Endometrium (tissue), 2 donors: ENCODE results near the gene FLT4.
"Not testable (repeated sequence)": the region's sequence is repeated elsewhere in the genome, so short reads cannot be mapped to it uniquely, and the experiment has no call there.

Experiments used
- FAIRE-seq: peaks from 2 replicates; lab custom pipeline; 2012; peaks lifted over from hg19 to GRCh38; lab: Jason Lieb, UNC
- donor health status: control.
- donor health status: control.

FLT4 gene

DNA sequence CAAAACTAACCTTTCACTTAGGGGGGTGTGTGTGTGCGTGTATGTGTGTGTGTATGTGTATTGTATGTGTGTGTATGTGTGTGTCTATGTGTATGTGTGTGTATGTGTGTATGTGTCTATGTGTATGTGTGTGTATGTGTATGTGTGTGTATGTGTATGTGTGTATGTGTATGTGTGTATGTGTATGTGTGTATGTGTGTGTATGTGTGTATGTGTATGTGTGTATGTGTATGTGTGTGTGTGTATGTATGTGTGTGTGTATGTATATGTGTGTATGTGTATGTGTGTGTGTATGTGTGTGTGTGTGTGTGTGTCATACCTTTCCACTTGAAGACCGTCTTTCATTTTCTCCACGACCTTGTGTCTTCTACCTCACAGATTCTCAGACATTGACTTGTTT lies 20.8 kb upstream of the FLT4 start:
- peak; percentile 46 for FAIRE-seq

DNA sequence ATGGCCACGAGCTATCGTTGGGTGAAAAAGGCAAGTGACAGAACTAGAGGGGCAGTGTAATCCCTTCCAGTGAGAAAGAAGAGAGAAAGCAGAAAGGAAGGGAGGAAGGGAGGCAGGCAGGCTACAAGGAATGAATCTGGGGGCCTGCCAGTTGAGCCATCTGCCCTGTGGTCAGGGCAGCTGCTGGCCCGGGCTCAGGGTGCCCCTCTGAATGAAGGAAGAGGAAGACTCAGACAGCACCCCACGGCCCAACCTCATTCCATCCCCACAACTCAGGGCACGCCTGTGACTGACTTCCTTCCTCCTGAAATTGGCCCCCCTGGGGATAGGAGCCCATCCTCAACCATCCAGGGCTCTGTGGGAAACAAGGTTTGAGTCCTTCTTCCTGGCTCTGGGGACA lies 20.3 kb upstream of the FLT4 start:
- FAIRE-seq: no peak

DNA sequence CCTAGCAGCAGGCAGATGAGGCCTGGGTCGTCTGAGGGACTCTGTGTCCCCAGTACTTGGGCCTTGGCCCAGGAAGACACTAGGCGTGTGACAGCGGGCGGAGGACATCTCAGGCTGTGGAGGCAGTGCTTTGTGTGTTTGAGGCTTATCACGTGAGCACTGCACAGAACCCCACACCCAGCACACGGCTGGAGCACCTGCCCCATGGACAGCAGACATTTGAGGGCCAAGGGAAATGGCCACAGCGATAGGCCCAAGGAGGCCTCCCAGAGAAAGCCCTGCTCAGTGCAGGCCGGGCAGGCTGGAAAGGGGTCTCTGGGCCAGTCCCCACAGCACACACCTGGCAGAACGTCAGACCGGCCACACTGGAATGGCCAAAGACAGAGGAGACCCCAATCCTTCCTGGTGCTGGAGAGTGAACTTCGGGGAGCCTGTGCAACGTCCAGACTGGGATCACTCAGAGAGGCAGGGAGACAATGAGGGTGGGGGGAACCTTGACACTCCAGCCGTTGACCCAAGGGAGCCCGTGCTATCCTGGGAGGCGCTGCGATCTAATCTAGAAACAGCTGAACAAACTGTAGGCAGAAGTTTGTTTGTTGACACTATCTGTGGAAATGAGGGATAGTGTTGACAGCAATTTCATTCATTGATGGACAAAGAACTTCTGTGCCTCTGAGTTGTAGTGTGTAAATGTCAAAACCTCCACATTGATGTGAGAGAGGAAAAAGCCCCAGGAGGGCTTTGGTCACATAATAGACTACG lies 19.6 kb upstream of the FLT4 start:
- FAIRE-seq: no peak

DNA sequence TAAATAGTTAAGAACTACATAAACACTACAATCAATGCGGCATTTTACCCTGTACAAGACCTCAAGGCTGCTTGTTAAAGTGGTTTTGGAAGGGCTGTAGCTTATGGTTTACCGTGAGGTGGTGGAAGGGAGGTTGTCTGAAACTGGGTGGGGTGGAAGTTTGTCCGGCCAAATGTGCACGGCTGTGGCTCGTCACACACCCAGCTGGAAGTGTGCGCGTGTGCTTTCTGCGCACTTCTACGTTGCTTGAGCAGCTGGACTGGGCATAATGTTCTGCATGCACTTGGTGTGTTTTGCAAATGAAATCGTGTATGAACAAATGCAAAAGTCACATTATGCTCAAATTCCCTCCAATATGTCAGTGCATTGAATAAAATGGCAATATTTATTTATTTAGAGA lies 17.4 kb upstream of the FLT4 start:
- FAIRE-seq: no peak

DNA sequence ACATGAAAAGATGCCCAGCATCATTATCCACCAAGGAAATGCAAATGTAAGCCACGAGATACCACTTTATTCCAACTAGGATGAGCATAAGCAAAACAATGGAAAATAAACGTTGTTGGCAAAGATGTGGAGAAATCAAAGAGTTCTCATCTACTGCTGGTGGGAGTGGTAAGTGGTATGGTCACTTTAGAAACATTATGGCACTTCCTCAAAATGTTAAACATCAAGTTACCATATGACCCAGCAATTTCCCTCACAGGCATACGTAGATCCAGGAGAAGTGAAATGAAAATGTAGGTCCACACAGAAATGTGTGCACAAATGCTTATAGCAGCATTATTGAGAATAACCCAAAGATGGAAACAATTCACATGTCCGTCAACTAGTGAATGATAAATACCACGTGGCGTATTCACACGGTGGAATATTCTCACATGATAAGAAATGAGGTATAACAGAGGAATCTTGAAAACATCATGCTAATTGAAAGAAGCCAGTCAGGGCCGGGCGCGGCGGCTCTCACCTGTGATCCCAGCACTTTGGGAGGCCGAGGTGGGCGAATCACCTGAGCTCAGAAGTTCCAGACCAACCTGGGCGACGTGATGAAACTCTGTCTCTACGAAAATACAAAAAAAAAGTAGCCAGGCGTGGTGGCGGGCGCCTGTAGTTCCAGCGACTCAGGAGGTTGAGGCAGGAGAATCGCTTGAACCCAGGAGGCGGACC lies 16.4 kb upstream of the FLT4 start:
- no peak for FAIRE-seq

DNA sequence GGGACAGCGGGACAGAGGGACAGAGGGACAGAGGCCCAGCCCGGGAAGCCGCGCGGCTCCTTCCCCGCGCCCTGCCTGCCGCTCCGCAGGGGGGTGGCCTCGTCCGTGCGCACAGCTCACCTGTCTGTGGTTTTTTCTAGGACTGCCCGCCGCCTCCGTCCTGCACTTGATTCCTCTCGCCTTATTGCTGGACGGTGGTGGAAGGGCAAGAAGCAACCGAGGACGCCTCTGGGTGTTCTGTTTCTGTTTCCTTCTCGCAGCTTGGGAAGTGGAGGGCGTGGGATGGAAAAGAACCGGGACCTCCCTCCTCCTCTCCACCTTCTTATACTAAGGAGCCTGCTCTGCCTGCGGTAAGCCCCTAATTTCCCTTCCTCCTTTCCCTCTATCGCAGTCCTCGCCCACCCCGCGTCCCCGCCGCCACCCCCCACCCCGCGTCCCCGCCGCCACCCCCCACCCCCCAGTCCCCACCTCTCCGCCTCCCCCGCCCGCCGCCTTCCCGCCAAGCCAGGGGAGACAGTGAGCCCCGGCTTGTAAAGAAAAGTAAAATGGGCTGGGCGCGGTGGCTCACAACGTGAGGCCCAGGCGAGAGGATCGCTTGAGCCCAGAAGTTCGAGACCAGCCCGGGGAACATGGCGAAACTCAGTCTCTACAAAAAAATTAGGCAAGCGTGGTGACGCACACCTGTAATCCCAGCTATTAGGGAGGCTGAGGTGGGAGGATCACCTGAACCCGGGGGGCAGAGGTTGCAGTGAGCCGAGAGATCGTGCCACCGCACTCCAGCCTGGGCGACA lies 9.6 kb upstream of the FLT4 start:
- FAIRE-seq: no peak

DNA sequence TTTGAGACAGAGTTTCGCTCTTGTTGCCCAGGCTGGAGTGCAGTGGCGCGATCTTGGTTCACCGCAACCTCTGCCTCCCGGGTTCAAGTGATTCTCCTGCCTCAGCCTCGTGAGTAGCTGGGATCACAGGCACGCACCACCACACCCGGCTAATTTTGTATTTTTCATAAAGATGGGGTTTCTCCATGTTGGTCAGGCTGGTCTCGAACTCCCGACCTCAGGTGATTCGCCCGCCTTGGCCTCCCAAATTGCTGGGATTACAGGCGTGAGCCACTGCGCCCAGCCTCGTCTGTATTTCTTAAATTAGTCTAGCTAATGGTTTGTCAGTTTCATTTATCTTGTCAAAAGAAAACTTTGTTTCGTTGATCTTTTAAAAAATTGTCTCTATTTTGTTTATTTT lies 5.8 kb upstream of the FLT4 start:
- not testable (repeated sequence) for FAIRE-seq

DNA sequence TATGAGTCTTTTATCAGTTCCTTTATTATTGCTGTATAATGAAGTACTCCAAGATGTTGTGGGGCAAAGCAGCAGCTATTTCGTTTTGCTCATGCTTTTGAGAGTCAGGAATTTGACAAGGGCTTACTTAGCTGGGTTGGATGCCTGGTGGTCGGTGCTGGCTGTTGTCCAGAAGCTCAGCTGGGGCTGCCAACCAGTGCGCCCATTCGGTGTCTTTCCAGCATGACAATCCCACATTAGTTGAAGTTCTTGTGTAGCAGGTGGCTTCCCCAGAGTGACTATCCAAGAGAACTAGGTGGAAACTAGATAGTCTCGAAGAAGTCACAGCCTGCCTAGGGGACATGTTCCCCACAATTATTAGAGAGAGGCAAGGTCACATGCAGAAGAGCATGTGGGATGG lies 3.4 kb upstream of the FLT4 start:
- FAIRE-seq: no peak

DNA sequence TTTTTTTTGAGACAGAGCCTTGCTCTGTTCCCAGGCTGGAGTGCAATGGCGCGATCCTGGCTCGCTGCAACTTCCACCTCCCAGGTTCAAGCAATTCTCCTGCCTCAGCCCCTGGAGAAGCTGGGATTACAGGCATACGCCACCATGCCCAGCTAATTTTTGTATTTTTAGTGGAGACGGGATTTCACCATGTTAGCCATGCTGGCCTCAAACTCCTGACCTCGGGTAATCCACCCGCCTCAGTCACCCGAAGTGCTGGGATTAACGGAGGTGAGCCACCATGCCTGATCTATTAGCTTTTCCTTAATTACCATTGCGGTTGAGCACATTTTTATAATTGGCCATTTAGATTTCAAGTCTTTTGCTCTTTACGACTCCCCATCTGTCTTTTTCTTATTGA lies 2.9 kb upstream of the FLT4 start:
- FAIRE-seq: no peak

DNA sequence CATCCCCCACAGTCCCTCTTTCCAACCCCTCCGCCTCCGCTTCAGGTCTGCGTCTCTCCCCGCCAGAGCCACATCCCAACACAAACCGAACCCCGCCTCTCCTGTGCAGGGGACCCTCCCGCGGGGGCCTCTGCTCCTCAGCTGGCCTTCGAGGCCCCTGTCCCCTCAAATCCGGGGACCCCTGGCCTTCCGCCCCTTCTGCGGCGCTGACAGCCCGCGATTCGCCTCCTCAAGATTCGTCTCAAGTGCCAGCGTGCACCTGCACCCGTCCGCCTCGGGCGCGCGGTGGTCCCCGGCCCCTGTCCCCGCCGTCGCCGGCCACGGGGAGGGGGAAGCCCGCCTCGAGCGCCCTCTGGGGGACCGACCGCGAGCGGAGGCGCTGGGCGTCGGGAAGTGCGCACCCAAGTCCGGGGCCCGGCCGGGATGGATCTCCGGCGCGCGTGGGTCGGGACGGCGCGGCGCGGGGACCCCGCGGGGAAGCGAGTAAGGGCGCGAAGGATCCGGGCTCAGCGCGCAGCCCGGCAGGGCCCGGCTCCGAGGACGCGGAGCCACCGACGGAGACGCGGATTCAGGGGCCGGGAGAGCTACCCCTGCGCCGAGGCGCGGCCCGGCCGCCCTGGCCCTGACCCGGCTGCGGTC lies 623 bp downstream of the FLT4 start:
- no peak for FAIRE-seq

DNA sequence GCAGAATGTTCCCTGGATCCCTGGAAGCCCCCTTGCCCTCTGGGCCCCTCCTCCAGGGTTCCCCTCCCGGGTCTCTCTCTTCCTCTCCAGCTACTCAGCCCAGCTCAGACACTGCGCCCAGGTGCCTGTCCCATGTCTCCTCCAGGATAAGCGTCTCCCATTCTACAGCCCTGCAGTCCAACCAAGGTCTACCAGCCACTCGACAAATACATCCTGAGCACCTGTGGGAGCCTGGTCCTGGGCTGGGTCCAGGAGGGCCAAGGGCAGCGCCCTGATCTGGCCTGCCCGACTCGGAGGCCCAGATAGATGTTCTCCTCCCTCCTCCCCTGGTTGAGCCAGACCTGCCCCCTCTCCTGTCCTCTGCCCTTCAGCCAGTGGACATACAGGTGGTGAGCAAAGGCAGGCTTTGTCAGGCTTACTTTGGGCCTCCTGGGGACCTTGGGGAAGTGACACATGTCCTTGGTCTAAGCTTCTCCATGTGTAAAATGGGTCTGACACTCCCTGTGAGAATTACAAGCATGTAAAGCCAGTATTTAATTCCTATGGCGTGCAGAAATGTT lies 1.4 kb downstream of the FLT4 start:
- FAIRE-seq: no peak

DNA sequence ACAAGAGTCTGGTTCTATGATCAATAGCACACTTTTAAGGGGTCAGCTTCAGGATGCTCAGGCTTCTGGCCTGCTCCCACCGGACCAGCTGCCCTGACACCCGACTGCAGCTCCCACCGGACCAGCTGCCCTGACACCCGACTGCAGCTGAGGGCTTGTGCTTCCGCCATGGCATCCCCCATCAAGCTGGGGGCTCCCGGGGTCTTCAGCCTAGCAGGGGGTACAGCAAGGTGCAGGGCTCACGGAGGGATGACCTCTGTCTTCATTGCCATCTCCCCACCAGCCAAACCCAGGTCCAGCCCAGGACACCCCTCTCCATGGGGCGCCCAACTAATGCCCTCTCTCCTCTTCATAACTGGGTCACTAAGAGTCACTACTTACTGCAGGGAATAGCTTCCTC lies 1.9 kb downstream of the FLT4 start:
- FAIRE-seq: no peak

DNA sequence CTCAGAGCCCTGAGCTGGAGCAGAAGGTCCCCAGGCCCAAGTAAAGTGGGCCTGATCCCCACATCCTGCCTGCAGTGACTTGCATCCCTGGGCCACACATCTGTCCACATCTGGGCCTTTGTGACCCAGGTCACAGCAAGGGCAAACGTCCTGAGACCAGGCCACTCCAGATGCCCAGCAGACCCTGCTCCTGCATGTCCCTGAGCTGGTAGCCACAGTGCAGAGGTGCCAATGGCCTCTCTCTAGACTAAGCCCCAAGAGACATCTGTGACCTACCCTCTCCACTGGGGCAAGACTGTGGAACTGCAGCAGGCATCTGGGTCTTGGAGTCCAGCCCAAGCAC lies 2.5 kb downstream of the FLT4 start:
- FAIRE-seq: no peak

DNA sequence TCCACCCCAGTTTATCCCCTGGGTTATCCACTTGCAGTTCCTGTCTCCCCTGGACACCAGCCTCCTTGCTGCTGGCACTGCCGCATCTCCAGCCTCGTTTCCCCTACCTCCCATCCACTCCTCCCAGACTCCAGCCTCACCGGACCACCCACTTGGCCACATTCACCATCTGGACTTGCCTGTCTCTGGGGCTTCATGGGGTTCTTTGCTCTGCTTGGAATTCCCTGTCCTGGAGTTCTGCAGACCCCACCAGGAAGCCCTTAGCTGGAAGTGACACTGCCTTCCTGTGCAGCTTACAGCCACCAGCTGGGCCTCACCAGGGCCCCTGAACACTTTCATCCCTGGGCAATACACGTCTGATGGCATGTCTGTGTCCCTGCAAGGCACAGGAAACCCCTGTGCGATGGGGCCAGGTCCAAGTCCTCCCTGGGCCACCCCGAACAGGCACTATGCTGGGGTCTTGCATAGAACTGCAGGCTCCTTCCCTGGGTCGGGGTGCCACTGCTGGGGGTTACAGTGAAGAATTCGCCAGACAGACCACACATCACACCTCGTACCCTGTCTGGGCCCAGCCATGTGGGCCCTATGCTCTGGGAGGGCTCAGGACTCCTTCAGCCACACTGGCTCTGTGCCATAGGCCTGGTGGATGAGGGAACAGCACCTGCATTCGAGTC lies 3.0 kb downstream of the FLT4 start:
- no peak for FAIRE-seq

DNA sequence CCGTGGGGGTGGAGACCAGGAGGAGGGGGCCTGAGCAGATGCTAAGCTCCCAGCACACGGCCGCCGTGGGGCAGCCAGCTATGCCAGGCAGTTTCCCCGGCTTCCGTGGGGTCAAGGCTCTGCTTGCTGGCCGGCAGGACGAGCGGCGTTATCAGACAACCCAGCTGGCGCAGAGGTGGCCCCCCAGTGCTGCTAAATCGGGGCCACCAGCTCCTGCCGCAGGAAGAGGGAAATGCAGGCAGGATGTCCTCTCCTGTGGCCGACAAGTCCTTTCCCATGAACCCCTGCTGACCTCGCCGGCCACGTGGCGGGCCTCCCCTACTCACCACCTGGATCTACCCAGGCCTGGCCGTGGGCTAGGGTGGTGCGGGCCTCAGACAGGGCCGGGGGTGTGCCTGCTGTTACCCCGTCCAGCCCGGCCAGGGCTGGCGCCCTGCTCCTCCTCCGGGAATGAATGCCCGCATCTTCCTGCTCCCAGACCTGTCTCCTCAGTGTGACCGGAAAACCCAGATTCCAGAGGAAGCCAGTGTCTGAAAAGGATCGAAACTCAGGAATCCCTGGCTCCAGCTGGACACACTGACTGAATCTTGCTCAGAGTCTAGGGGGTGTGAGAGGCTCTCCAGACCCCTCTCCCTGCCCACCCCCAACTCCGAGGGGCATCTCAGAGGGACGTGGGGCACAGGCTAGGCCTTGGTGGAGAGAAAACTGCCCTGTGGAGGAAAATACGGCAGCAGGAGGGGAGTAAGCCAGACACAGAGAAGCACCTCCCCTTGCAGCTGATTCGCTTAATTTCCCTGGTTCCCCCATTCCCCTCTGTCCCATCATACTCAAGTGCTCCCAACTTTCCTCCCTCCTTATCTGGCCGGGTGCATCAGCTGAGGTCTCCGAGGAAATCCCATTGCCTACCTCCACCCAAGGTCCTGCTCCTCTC lies 3.9 kb downstream of the FLT4 start:
- FAIRE-seq: no peak

DNA sequence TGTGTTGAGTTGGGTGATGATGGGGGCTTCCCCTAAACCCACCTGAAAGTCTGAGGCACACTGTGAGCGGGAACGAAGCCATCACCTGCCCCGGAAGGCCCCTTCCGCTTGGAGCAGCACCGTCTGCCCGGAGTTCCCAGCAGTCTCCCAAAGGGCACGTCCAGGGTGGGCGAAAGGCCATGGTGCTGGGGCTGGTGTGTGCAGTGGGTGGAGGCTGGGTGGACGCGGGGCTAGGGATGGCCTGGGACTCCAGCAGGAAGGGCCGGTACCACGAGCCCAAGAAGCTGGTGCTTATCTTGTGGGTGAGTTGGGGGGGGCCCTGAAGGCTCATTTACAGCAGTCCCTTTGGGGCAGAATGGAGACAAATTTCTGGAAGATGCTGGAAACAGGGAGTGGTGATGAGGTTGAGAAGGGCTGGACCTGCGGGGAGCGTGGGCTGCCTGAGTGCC lies 4.6 kb downstream of the FLT4 start:
- FAIRE-seq: no peak

DNA sequence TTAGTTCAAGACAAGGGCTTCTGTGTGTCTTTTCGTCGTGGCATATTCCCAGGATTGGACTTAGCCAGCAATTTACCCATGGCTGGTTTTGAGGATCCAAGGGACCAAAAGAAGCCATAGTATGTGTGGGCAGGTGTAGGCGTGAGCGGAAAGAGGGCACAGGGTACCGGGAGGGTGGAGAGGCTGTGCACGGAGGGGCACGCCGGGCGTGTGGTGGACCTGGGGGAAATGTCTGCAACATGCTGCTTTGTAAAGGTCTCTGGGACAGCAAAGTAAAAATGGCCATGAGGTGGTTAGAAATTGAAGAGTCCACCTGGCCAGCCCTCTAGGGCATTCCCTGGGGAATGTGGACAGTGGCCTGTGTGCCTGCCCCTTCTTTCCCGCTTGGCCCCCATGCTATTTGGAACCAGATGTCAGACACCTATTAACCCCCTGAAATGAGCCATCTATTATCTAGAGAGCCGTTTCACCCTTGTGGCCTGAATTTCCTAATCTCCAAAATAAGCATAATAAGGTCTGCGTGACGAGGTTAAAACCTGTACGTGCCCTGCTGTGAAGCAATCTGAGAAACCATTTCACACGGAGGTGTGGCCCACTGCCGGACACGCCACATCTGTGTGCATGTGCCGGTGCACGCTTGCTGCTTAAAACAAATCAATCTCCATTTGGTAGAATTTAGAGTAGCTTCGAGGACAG lies 5.1 kb downstream of the FLT4 start:
- FAIRE-seq: no peak

DNA sequence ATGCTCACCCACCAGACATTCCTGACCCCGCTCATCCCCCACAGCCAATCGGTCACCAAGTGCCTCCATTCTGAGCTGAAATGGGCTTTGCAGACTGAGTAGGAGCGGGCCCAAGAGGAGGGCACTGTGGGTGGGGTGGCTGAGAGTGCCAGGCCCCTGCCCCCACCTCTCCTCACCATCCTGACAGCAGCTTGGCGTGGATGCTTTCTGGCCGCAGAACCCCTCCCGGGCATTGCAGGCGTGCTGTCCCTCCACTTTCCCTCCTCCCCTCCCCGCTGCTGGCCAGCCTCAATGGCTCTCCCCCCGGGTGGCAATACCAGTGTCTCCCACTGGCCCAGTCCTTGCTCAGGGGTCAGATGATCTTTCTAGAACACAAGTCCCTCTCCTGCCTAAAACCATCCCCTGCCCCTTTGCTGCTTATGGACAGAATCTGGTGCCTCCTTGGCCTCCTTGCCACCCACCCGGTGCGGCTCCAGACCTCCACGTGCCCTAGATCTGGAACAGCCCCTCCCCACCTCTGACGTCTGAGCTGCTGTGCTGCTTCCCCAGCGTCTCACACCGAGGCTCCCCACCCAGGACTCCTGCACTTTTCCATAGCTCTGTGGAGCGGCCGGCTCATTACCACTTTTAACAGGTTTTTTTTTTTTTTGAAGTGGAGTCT lies 6.1 kb downstream of the FLT4 start:
- FAIRE-seq: no peak

DNA sequence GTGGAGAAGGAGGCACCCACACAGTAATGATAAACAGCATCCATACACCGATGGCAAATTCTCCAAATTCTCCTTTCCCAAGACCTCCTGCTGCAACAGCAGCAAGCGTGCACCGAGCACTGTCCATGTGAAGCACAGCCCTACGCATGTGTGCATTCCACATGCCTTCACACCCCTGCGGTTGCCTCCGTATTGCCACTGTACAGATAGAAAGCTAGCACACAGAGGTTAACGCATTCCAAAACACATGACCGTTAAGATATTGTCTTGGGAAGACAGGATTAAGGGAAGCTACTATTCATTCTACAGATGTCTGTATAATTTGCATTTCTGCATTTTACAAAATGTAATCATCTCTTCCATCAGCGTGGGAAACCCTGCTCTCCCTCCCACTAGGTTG lies 6.6 kb downstream of the FLT4 start:
- FAIRE-seq: no peak
